GM23248 (cell line): ENCODE measurements around the gene STT3B. TPM values are rescaled to one million over a fixed set of nuclear protein-coding genes. Genes with fewer than 3 reads are reported as not detected.

Experiments
- DNase-seq: peaks from one replicate; pipeline ENCODE4 v3.0.0-alpha.2; 2015
- H2AFZ ChIP-seq: fragments of 200-600 bp; sonication (generic); 2 replicates; pipeline ENCODE4 v1.6.1; 2016; ENCODE audit warnings: antibody characterized with exemption
- H3F3A ChIP-seq: fragments of 200-600 bp; sonication (generic); 2 replicates; pipeline ENCODE4 v1.6.1; 2016; ENCODE audit warnings: mild to moderate bottlenecking, antibody characterized with exemption, mixed run types; ENCODE audit not compliant: insufficient read depth
- H3K27ac ChIP-seq: fragments of 200-600 bp; sonication (generic); 2 replicates; pipeline ENCODE4 v1.5.1; 2016; ENCODE audit warnings: mild to moderate bottlenecking
- H3K27me3 ChIP-seq: fragments of 200-600 bp; sonication (generic); replicated peaks from 2 replicates; pipeline ENCODE4 v1.6.1; 2016; ENCODE audit warnings: mild to moderate bottlenecking; ENCODE audit not compliant: insufficient read depth
- H3K36me3 ChIP-seq: fragments of 200-600 bp; sonication (generic); 2 replicates; pipeline ENCODE4 v1.6.1; 2016; ENCODE audit warnings: low read depth, mild to moderate bottlenecking
- H3K4me1 ChIP-seq: fragments of 200-600 bp; sonication (generic); 2 replicates; pipeline ENCODE4 v1.6.1; 2016; ENCODE audit warnings: mild to moderate bottlenecking; ENCODE audit not compliant: insufficient read depth
- H3K4me2 ChIP-seq: fragments of 200-600 bp; sonication (generic); one replicate; pipeline ENCODE4 v1.6.1; 2016; ENCODE audit warnings: mild to moderate bottlenecking; ENCODE audit not compliant: unreplicated experiment
- H3K4me3 ChIP-seq: fragments of 200-600 bp; sonication (generic); 2 replicates; pipeline ENCODE4 v1.5.1; 2016; ENCODE audit warnings: mild to moderate bottlenecking
- H3K79me2 ChIP-seq: fragments of 200-600 bp; sonication (generic); 2 replicates; pipeline ENCODE4 v1.6.1; 2016; ENCODE audit warnings: mild to moderate bottlenecking; ENCODE audit not compliant: insufficient read depth
- H3K9ac ChIP-seq: fragments of 200-600 bp; sonication (generic); 2 replicates; pipeline ENCODE4 v1.6.1; 2016; ENCODE audit warnings: mild to moderate bottlenecking
- H3K9me2 ChIP-seq: fragments of 200-600 bp; sonication (generic); 2 replicates; pipeline ENCODE4 v1.6.1; 2016; ENCODE audit warnings: mixed run types, mild to moderate bottlenecking, moderate library complexity; ENCODE audit not compliant: insufficient read depth
- H3K9me3 ChIP-seq: fragments of 200-600 bp; sonication (generic); one replicate; pipeline ENCODE4 v1.6.1; 2017; ENCODE audit warnings: low read depth
- H4K20me1 ChIP-seq: fragments of 200-600 bp; sonication (generic); 2 replicates; pipeline ENCODE4 v1.6.0; 2016; ENCODE audit not compliant: insufficient read depth
- EZH2 ChIP-seq: fragments of 200-600 bp; sonication (generic); IDR thresholded peaks from 2 replicates; pipeline ENCODE4 v1.6.1; 2018; ENCODE audit warnings: antibody characterized with exemption, mild to moderate bottlenecking; ENCODE audit not compliant: insufficient read depth, poor library complexity, severe bottlenecking
- EZH2phosphoT487 ChIP-seq: fragments of 200-600 bp; sonication (generic); IDR thresholded peaks from 2 replicates; pipeline ENCODE4 v1.6.1; 2018; ENCODE audit warnings: antibody characterized with exemption, moderate library complexity, mild to moderate bottlenecking, low read depth; ENCODE audit not compliant: insufficient read depth
- WGBS, 2 experiments: methylation state at CpG; one replicate each; pipeline ENCODE4 v1.1.6; 2015 to 2017; ENCODE audit warnings: low lambda C conversion rate in 2 of 2, low coverage in 1 of 2; ENCODE audit errors: missing lambda C conversion rate in 2 of 2; 5-methylcytosine and 5-hydroxymethylcytosine counted together
- in situ Hi-C: fragments of 300-500 bp; cut with MboI; formaldehyde crosslinking; loops from 2 replicates; pipeline ENCODE4 v1.15.0; 2020
- polyA plus RNA-seq: library from polyadenylated mRNA; unstranded; fragments of >200 nt; fragmentation: Nextera tagmentation; extraction: Ambion mirVana; gene quantifications from 2 replicates; pipeline ENCODE4 v1.2.1, GENCODE V29; 2016
- total RNA-seq: library from RNA; depleted of rRNA; stranded (reverse); fragments of >200 nt; shearing (Covaris generic); gene quantifications from 2 replicates; pipeline ENCODE4 v1.2.3, GENCODE V29; 2014

The STT3B gene
- total and polyA plus RNA-seq, 2 experiments from 2014 or later, result 81.5 to 174 TPM

- Histone ChIP-seq H4K20me1 (no peaks in the 10 kb centered on the region), H3K9me3 (no peaks in the 10 kb centered on the region), H2AFZ (no peak overlapping the region), H3K9ac (no peak overlapping the region), H3K4me2 (no peak overlapping the region), H3K27me3 (no peaks in the 10 kb centered on the region), H3K4me1 (no peaks in the 10 kb centered on the region), H3K79me2 (no peaks in the 10 kb centered on the region), H3K27ac (no peak overlapping the region), H3K4me3 (no peak overlapping the region), H3F3A (no peaks in the 10 kb centered on the region), H3K36me3 (no peaks in the 10 kb centered on the region), H3K9me2 (no peaks in the 10 kb centered on the region)
- no peak for TF ChIP-seq EZH2
- TF ChIP-seq EZH2phosphoT487, result no peak
- no peak for DNase-seq
- 73% methylated on average over 3 of the region's 3 CpGs for WGBS, 2 experiments
- in situ Hi-C loops, result no loop called here
Observed at GRCh38 chr3:31488475-31489017, 44.2 kb upstream of the STT3B start.

DNA sequence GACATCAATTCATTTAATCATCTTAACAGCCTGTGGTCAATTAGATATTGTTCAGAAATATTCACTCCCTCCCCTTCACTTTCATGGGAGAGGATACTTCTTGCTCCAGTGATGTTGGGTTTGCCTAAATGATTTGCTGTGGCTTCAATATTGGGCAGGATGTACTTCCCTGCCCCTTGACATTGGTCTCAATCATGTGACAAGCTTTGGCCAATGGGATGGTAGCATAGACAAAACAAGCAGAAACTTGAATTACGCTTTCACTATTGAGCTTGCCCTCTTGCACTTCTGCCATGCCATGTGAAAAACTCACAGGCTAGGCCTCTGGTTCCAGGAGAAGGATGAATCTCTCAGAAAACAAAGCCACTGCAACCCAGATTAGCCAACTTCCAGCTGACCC lies 42.2 kb upstream of the STT3B start:
- H3K79me2 ChIP-seq, result no peaks in the 10 kb centered on the region
- H3K9me2 ChIP-seq, result no peaks in the 10 kb centered on the region
- H3F3A ChIP-seq, result 0 out of 2 replicates have a peak, but pooled peaks cover 2% of the 10 kb centered on the region
- no peak overlapping the region for H2AFZ ChIP-seq
- in situ Hi-C loops, result no loop called here
- no peak overlapping the region for H3K4me3 ChIP-seq
- peaks cover 1% of the 10 kb centered on the region for H3K4me1 ChIP-seq
- no peaks in the 10 kb centered on the region for H3K27me3 ChIP-seq
- no peak overlapping the region for H3K9ac ChIP-seq
- no peak overlapping the region for H3K27ac ChIP-seq
- TF ChIP-seq EZH2 (no peak), EZH2phosphoT487 (no peak)
- 100% methylated on average over 1 of the region's 1 CpG for WGBS, 2 experiments
- no peaks in the 10 kb centered on the region for H3K36me3 ChIP-seq
- no peak overlapping the region for H3K4me2 ChIP-seq
- no peaks in the 10 kb centered on the region for H4K20me1 ChIP-seq
- DNase-seq, result no peak
- H3K9me3 ChIP-seq, result no peaks in the 10 kb centered on the region

- in situ Hi-C loops, result no loop called here
- Histone ChIP-seq H3K9ac (no peak overlapping the region), H3K4me2 (no peak overlapping the region), H3K9me3 (no peaks in the 10 kb centered on the region), H3K4me3 (no peak overlapping the region), H3K4me1 (peaks cover 10% of the 10 kb centered on the region), H3K27me3 (no peaks in the 10 kb centered on the region), H3K27ac (no peak overlapping the region), H2AFZ (no peak overlapping the region), H3K9me2 (no peaks in the 10 kb centered on the region), H3K36me3 (no peaks in the 10 kb centered on the region), H3K79me2 (no peaks in the 10 kb centered on the region), H3F3A (0 out of 2 replicates have a peak, but pooled peaks cover 4% of the 10 kb centered on the region), H4K20me1 (no peaks in the 10 kb centered on the region)
- TF ChIP-seq EZH2phosphoT487 (no peak), EZH2 (no peak)
- WGBS, 2 experiments, result 79 to 82% methylated on average over 6 of the region's 6 CpGs
- DNase-seq, result no peak
Observed at GRCh38 chr3:31491660-31492059, 41.1 kb upstream of the STT3B start.

DNA sequence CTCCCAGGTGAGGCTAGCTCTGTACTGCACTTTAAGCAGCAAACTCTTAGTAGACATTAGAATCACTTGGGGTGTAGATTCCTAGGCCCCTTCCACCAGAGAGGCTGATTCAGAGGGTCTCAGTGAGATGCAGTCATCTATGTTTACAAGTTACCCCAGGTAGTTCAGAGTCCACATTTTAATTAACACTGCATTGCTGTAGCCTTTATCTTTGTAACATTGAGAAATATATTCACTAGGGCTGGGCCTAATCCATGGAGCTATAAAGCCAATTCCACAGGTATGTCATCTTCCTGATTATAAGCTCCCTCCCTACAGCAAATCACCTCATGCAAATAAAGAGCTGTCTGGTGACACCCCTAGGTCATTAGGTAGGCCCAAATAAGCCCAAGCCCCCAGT lies 39.6 kb upstream of the STT3B start:
- H3K79me2 ChIP-seq, result no peaks in the 10 kb centered on the region
- TF ChIP-seq EZH2, result no peak
- no peak for TF ChIP-seq EZH2phosphoT487
- no peaks in the 10 kb centered on the region for H3K9me3 ChIP-seq
- no peaks in the 10 kb centered on the region for H4K20me1 ChIP-seq
- H3K9ac ChIP-seq, result no peak overlapping the region
- H3K27ac ChIP-seq, result no peak overlapping the region
- H3K4me2 ChIP-seq, result no peak overlapping the region
- H3K27me3 ChIP-seq, result no peaks in the 10 kb centered on the region
- no peaks in the 10 kb centered on the region for H3K36me3 ChIP-seq
- no peaks in the 10 kb centered on the region for H3K9me2 ChIP-seq
- in situ Hi-C loops, result no loop called here
- no peak overlapping the region for H2AFZ ChIP-seq
- 0 out of 2 replicates have a peak, but pooled peaks cover 4% of the 10 kb centered on the region for H3F3A ChIP-seq
- no peak overlapping the region for H3K4me3 ChIP-seq
- peaks cover 10% of the 10 kb centered on the region for H3K4me1 ChIP-seq
- DNase-seq, result no peak
